ENCODE data around the gene SCUBE1.

The SCUBE1 gene

GRCh38 chr22:43167001-43167589 is 176.1 kb downstream of the SCUBE1 start:
- Histone ChIP-seq H3K4me1 (ENCODE audit: control insufficient read depth in 1 of 2, insufficient read depth in 1 of 2, low read depth in 1 of 2, low read length in 1 of 2) (peaks cover 22 to 25% of the 10 kb centered on the region in 2 experiments), H3K27ac (no peak overlapping the region), H3K9me3 (no peaks in the 10 kb centered on the region), H3K27me3 (no peaks in the 10 kb centered on the region), H3K4me3 (ENCODE audit: low read depth in 1 of 2, low read length in 1 of 2) (no peak overlapping the region), H3K36me3 (peaks cover 93% of the 10 kb centered on the region)
- no peak for TF ChIP-seq CTCF (IDR thresholded peaks at IDR 0.05)

- TF ChIP-seq CTCF (IDR thresholded peaks at IDR 0.05) = no peak
Observed at GRCh38 chr22:43166132-43166930, 176.8 kb downstream of the SCUBE1 start.

GRCh38 chr22:43164636-43165035 is 178.5 kb downstream of the SCUBE1 start:
- peaks cover 7 to 16% of the 10 kb centered on the region in 2 experiments for H3K4me1 ChIP-seq (ENCODE audit: control insufficient read depth in 1 of 2, insufficient read depth in 1 of 2, low read depth in 1 of 2, low read length in 1 of 2)
- TF ChIP-seq CTCF (IDR thresholded peaks at IDR 0.05) = no peak
- no peaks in the 10 kb centered on the region for H3K27me3 ChIP-seq

More at GRCh38 chr22:43166132-43166930, 176.8 kb downstream of the SCUBE1 start:
- H3K9me3 ChIP-seq = no peaks in the 10 kb centered on the region
- no peak overlapping the region for H3K27ac ChIP-seq
- peaks cover 93% of the 10 kb centered on the region for H3K36me3 ChIP-seq
- H3K4me3 ChIP-seq (ENCODE audit: low read depth in 1 of 2, low read length in 1 of 2) = no peak overlapping the region
- H3K4me1 ChIP-seq (ENCODE audit: control insufficient read depth in 1 of 2, insufficient read depth in 1 of 2, low read depth in 1 of 2, low read length in 1 of 2) = peaks cover 18 to 19% of the 10 kb centered on the region in 2 experiments
- no peaks in the 10 kb centered on the region for H3K27me3 ChIP-seq

GRCh38 chr22:43163241-43163795 is 179.9 kb downstream of the SCUBE1 start:
- Histone ChIP-seq H3K27me3 (no peaks in the 10 kb centered on the region), H3K27ac (peak overlapping the region; percentile 78), H3K36me3 (peaks cover 91% of the 10 kb centered on the region), H3K9me3 (no peaks in the 10 kb centered on the region), H3K4me1 (ENCODE audit: control insufficient read depth in 1 of 2, insufficient read depth in 1 of 2, low read depth in 1 of 2, low read length in 1 of 2) (peaks cover 16 to 29% of the 10 kb centered on the region in 2 experiments), H3K4me3 (ENCODE audit: low read depth in 1 of 2, low read length in 1 of 2) (no peak overlapping the region)
- TF ChIP-seq CTCF (IDR thresholded peaks at IDR 0.05) = no peak

More at GRCh38 chr22:43164636-43165035, 178.5 kb downstream of the SCUBE1 start:
- Histone ChIP-seq H3K27ac (peak overlapping the region; percentile 78), H3K4me3 (ENCODE audit: low read depth in 1 of 2, low read length in 1 of 2) (no peak overlapping the region), H3K9me3 (no peaks in the 10 kb centered on the region), H3K36me3 (peaks cover 93% of the 10 kb centered on the region)

- Histone ChIP-seq H3K27ac (peak overlapping the region; percentile 78), H3K27me3 (no peaks in the 10 kb centered on the region), H3K36me3 (peaks cover 83% of the 10 kb centered on the region), H3K4me1 (ENCODE audit: control insufficient read depth in 1 of 2, insufficient read depth in 1 of 2, low read depth in 1 of 2, low read length in 1 of 2) (peaks cover 23 to 36% of the 10 kb centered on the region in 2 experiments), H3K9me3 (no peaks in the 10 kb centered on the region), H3K4me3 (ENCODE audit: low read depth in 1 of 2, low read length in 1 of 2) (no peak overlapping the region)
- no peak for TF ChIP-seq CTCF (IDR thresholded peaks at IDR 0.05)
Observed at GRCh38 chr22:43162412-43163150, 180.6 kb downstream of the SCUBE1 start.
